ENCODE measurements around the gene MAPK12.
A peak's percentile ranks its signal among the peaks of the same experiment; 100 is the strongest.

Gene MAPK12

DNA sequence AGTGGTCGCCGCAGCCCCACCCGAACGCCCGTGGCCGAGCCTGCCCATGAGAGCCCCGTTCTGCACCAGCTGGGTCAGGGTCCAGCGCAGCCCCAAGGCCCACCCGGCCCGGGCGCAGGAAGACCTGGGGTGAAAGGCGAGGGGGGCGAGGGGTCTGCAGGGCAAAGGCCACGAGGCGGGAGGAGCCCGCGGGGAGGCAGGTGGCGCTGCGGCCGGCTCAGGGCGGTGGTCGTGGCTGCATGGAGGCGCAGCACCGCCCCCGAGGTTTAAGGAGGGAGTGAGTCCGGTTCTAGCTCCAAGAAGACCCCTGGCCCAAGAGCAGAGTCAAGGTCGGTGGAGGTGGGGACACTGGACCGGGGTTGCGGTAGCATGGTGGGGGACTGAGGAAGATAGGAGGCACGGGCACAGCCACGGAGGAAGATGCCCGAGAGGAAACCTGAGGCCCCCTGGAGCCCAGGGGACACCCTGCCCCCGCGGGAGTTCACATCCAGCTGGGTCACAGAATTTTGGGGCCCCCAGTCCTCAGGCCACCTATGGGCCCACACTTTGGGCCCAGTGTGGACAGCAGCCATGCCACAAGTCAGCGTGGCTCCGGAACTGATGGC lies 9.9 kb downstream of the MAPK12 start:
- TF ChIP-seq, protein P1, sequence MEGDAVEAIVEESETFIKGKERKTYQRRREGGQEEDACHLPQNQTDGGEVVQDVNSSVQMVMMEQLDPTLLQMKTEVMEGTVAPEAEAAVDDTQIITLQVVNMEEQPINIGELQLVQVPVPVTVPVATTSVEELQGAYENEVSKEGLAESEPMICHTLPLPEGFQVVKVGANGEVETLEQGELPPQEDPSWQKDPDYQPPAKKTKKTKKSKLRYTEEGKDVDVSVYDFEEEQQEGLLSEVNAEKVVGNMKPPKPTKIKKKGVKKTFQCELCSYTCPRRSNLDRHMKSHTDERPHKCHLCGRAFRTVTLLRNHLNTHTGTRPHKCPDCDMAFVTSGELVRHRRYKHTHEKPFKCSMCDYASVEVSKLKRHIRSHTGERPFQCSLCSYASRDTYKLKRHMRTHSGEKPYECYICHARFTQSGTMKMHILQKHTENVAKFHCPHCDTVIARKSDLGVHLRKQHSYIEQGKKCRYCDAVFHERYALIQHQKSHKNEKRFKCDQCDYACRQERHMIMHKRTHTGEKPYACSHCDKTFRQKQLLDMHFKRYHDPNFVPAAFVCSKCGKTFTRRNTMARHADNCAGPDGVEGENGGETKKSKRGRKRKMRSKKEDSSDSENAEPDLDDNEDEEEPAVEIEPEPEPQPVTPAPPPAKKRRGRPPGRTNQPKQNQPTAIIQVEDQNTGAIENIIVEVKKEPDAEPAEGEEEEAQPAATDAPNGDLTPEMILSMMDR (IDR thresholded peaks at IDR 0.05; ENCODE audit: low read depth, low read length, missing control alignments): no peak
- in situ Hi-C loops (cut with HindIII; ENCODE audit: low sequenced_read_pairs): no loop called here
- peak overlapping the region; percentile 63 for H3K4me3 ChIP-seq (ENCODE audit: low read depth, low read length)
- DNase-seq (ENCODE audit: low read depth): no peak

DNA sequence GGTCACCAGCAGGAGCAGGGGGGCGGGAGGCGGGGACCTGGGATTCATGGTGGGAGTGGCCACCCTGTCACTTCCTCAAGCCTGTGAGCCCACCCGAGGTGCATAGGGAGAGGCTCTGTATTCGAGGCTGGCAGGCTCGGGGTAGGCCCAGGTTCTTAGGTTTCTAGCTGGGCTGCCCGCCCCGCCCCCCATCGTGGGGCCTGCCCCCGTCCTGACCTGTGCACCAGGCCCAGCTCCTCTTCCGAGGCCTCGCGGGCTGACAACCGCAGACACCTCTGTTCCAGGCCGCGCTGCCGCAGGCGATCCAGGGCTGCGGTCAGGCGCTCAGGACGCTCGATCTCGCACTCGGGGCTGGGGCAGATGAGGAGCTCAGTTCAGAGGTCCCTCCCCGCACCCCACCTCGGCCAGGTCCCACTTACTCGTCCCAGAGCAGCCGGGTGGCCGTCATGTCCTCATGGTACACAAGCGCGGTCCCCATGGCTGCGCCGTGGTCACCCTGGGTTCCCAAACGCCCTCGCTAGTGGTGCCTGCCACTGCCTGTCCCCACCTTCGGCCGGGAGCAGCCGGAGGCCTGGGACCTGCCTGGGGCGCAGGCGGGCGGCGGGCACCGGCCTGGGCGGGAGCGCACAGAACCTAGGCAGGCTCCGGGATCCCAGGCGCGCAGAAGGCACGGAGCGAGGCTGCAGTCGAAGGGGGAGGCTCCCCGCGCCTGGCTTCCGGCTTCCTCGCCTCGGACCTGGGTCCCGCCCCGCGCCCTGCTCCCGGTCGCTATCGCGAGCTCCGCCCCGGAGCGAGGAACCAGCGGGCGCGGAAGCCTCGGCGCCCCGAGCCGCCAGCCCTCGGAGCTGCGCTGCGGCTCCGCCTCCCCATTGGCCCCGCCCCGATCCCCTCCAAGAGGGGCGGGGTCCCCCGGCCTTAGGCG lies 10.7 kb downstream of the MAPK12 start, which contains the start of gene HDAC10:
HDAC10 (minus strand) TSS at position 711 of the 922 bp plus-strand sequence; CDS start at position 478, 233 bp downstream.
- in situ Hi-C loops (cut with HindIII; ENCODE audit: low sequenced_read_pairs): no loop called here
- peak within 1 kb of the TSS; percentile 63 for H3K4me3 ChIP-seq (ENCODE audit: low read depth, low read length)
- no peak for DNase-seq (ENCODE audit: low read depth)
- TF ChIP-seq, protein P1 (IDR thresholded peaks at IDR 0.05; ENCODE audit: low read depth, low read length, missing control alignments): no peak

DNA sequence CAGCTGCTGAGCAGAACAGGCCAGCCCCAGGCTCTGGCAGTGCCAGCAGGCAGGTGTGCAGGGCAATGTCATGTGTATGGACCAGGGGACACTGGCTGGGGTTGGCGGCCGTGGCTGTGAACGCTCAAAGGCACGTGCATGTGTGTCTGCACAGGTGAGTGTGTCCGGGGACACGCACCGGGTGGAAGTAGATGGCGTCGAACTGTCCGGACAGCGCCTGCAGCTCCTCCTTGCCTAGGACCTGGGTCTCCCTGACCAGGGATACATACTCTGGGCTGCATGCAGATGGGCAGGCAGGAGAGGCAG lies 11.3 kb downstream of the MAPK12 start:
- in situ Hi-C loops (cut with HindIII; ENCODE audit: low sequenced_read_pairs): no loop called here
- H3K4me3 ChIP-seq (ENCODE audit: low read depth, low read length): peak overlapping the region; percentile 63
- TF ChIP-seq, protein P1 (IDR thresholded peaks at IDR 0.05; ENCODE audit: low read depth, low read length, missing control alignments): no peak
- no peak for DNase-seq (ENCODE audit: low read depth)

DNA sequence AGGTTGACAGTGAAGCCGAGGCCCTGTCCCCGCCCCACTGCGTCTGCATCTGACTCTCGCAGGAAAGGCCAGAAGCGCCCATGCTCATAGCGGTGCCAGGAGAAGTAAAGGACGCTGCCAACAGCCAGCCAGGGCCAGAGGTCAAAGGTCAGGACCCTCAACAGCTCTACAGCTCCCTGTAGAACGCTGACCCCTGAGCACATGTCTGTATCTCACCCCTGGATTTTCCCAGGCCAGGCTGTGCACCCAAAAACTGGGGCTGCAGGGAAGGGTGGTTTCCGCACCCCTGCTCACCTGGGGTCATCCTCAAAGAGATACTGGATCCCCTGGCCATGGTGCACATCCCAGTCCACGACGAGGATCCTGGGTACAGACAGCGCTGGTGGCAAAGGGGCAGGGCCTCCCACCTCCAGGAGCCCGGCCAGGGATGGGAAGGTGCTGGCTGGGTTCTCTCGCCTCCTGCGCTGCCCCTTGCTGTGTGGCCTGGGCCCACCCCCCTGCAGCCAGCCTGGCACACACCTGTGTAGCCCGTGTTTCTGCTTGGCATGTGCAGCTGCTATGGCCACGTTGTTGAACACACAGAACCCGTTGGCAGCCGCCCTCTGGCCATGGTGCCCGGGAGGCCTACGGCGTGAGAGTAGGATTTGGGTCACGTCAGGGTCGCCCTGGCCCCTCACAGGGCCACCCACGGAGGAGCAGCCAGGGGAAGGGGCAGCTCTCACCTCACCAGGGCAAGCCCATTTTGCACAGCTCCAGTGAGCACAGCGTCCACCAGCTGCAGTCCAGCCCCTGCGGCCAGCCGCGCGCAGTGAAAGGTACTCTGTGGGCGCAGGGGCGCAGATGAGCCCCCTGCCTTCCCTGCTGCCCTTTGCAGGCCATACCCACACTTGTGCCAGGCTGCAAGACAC lies 11.9 kb downstream of the MAPK12 start:
- TF ChIP-seq, protein P1 (IDR thresholded peaks at IDR 0.05; ENCODE audit: low read depth, low read length, missing control alignments): no peak
- no peak for DNase-seq (ENCODE audit: low read depth)
- H3K4me3 ChIP-seq (ENCODE audit: low read depth, low read length): peak overlapping the region; percentile 63
- in situ Hi-C loops (cut with HindIII; ENCODE audit: low sequenced_read_pairs): no loop called here

DNA sequence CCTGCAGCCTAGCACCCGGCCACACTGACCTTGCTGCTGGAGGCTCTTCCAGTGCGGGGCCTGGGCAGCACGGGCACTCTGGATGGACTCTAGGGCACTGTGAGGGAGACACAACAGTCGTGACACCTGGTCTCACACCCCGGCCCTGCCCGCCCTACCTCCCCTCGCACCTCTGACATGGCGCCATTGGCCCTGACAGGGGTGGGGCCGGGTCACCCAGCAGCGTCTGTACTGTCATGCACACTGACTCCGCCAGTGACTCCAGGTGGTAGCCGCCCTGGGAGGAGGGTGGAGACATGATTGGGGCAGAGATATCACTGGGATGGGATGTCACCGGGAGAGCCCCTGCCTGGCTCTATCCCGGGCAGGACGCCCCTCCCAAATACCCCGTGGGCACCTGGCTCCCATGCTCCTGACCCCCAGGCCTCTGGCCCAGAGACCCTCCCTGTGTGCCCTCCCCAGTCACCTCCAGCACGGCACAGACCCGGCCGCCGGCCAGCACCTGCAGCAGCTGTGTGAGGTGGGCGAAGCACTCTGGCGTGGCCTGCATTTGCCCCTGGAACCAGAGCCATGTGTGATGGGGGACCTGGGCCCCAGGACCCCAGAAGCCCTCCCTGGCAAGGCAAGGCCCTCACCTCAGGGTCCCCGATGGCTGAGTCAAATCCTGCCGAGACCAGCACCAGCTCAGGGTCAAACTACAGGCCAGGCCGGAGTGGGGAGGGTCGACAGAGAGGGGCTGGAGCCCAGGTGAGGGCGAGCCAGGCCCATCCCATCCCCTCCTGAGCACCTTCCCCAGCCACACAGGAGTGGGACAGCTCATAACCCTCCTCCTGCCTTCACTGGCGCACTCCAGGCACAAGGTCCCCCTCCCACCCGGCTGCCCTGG lies 13.0 kb downstream of the MAPK12 start:
- no peak for DNase-seq (ENCODE audit: low read depth)
- no peak overlapping the region for H3K4me3 ChIP-seq (ENCODE audit: low read depth, low read length)
- in situ Hi-C loops (cut with HindIII; ENCODE audit: low sequenced_read_pairs): no loop called here
- TF ChIP-seq, protein P1 (IDR thresholded peaks at IDR 0.05; ENCODE audit: low read depth, low read length, missing control alignments): no peak
